ENCODE data around the gene CCNJL.

Gene CCNJL

GRCh38 chr5:160315968-160316367 lies 3.6 kb upstream of the CCNJL start:
- DNase-seq: peak in 1 of 2 donors; percentile 53
- Histone ChIP-seq H3K79me1 (ENCODE audit: low read length) (peaks cover 11% of the 10 kb centered on the region), H2BK12ac (ENCODE audit: low read length) (no peak overlapping the region), H3K23ac (ENCODE audit: low read length) (no peak overlapping the region), H2AFZ (ENCODE audit: insufficient read depth, low read length, poor library complexity) (no peak overlapping the region), H3K9me3 (ENCODE audit: insufficient read depth, low read depth, low read length) (peaks cover 2% of the 10 kb centered on the region), H3K79me2 (ENCODE audit: control insufficient read depth, insufficient read depth, low read length, poor library complexity) (peaks cover 4% of the 10 kb centered on the region), H3K4ac (ENCODE audit: low read depth, low read length) (no peak overlapping the region), H3K4me2 (ENCODE audit: low read length) (no peak overlapping the region), H3K14ac (ENCODE audit: low read length) (no peak overlapping the region), H3K18ac (ENCODE audit: low read length) (no peak overlapping the region), H2AK5ac (ENCODE audit: low read length) (no peak overlapping the region), H3K27ac (ENCODE audit: low read depth, low read length) (no peak overlapping the region), H2BK120ac (ENCODE audit: insufficient read depth, low read length, poor library complexity) (no peak overlapping the region), H3K4me3 (ENCODE audit: low read depth, low read length) (no peak overlapping the region), H3K27me3 (ENCODE audit: insufficient read depth, low read length) (peaks cover 8% of the 10 kb centered on the region), H4K8ac (ENCODE audit: low read depth, low read length) (no peak overlapping the region), H4K91ac (ENCODE audit: low read depth, low read length) (no peak overlapping the region), H3K9ac (ENCODE audit: low read length) (no peak overlapping the region), H4K12ac (ENCODE audit: low read depth, low read length) (no peak overlapping the region), H2BK5ac (ENCODE audit: low read depth, low read length, poor library complexity) (no peak overlapping the region), H3K4me1 (ENCODE audit: control insufficient read depth in 1 of 2, insufficient read depth in 2 of 2, low read length in 2 of 2) (peaks cover 1% of the 10 kb centered on the region in 2 experiments), H3K36me3 (ENCODE audit: control insufficient read depth in 1 of 2, insufficient read depth in 2 of 2, low read length in 2 of 2) (no peaks in the 10 kb centered on the region)
- no CpG with 5 or more reads among the region's 1 CpG for WGBS (ENCODE audit: extremely low coverage, insufficient coverage, insufficient read length)

- peaks cover 4 to 6% of the 10 kb centered on the region in 2 experiments for H3K36me3 ChIP-seq (ENCODE audit: control insufficient read depth in 1 of 2, insufficient read depth in 2 of 2, low read length in 2 of 2)
These were observed 780 bp upstream of the CCNJL start for GRCh38 chr5:160312960-160313727.

GRCh38 chr5:160311491-160312133 lies 752 bp downstream of the CCNJL start:
- peaks cover 8% of the 10 kb centered on the region for H3K27me3 ChIP-seq (ENCODE audit: insufficient read depth, low read length)
- peaks cover 2% of the 10 kb centered on the region for H3K9me3 ChIP-seq (ENCODE audit: insufficient read depth, low read depth, low read length)
- DNase-seq: no peak
- no peak overlapping the region for H2AK5ac ChIP-seq (ENCODE audit: low read length)
- peak overlapping the region; percentile 97 for H3K14ac ChIP-seq (ENCODE audit: low read length)
- H3K4ac ChIP-seq (ENCODE audit: low read depth, low read length): peak overlapping the region; percentile 38
- peak overlapping the region; percentile 48 for H4K8ac ChIP-seq (ENCODE audit: low read depth, low read length)
- peak overlapping the region; percentile 53 for H2BK120ac ChIP-seq (ENCODE audit: insufficient read depth, low read length, poor library complexity)
- no peak overlapping the region for H2BK12ac ChIP-seq (ENCODE audit: low read length)
- peaks cover 9% of the 10 kb centered on the region for H3K79me1 ChIP-seq (ENCODE audit: low read length)
- peak overlapping the region; percentile 22 for H3K27ac ChIP-seq (ENCODE audit: low read depth, low read length)
- peak overlapping the region; percentile 74 for H2AFZ ChIP-seq (ENCODE audit: insufficient read depth, low read length, poor library complexity)
- H3K4me2 ChIP-seq (ENCODE audit: low read length): peak overlapping the region; percentile 84
- H3K9ac ChIP-seq (ENCODE audit: low read length): peak overlapping the region; percentile 88
- H2BK5ac ChIP-seq (ENCODE audit: low read depth, low read length, poor library complexity): peak overlapping the region; percentile 58
- peak overlapping the region; percentile 93 for H4K91ac ChIP-seq (ENCODE audit: low read depth, low read length)
- peak overlapping the region; percentile 94 for H3K4me3 ChIP-seq (ENCODE audit: low read depth, low read length)
- H3K23ac ChIP-seq (ENCODE audit: low read length): no peak overlapping the region
- no peak overlapping the region for H4K12ac ChIP-seq (ENCODE audit: low read depth, low read length)
- WGBS (ENCODE audit: extremely low coverage, insufficient coverage, insufficient read length): no CpG with 5 or more reads among the region's 45 CpGs
- peaks cover 3% of the 10 kb centered on the region in 2 experiments for H3K4me1 ChIP-seq (ENCODE audit: control insufficient read depth in 1 of 2, insufficient read depth in 2 of 2, low read length in 2 of 2)
- H3K79me2 ChIP-seq (ENCODE audit: control insufficient read depth, insufficient read depth, low read length, poor library complexity): peaks cover 4% of the 10 kb centered on the region
- peaks cover 10 to 19% of the 10 kb centered on the region in 2 experiments for H3K36me3 ChIP-seq (ENCODE audit: control insufficient read depth in 1 of 2, insufficient read depth in 2 of 2, low read length in 2 of 2)
- peak overlapping the region; percentile 58 for H3K18ac ChIP-seq (ENCODE audit: low read length)

More at GRCh38 chr5:160312960-160313727, 780 bp upstream of the CCNJL start:
- no peak overlapping the region for H3K18ac ChIP-seq (ENCODE audit: low read length)
- no peak overlapping the region for H4K12ac ChIP-seq (ENCODE audit: low read depth, low read length)
- H3K9me3 ChIP-seq (ENCODE audit: insufficient read depth, low read depth, low read length): peaks cover 2% of the 10 kb centered on the region
- no peak overlapping the region for H3K14ac ChIP-seq (ENCODE audit: low read length)
- H2BK12ac ChIP-seq (ENCODE audit: low read length): no peak overlapping the region
- H3K9ac ChIP-seq (ENCODE audit: low read length): no peak overlapping the region
- H3K23ac ChIP-seq (ENCODE audit: low read length): no peak overlapping the region
- H3K27ac ChIP-seq (ENCODE audit: low read depth, low read length): no peak overlapping the region
- no peak overlapping the region for H4K8ac ChIP-seq (ENCODE audit: low read depth, low read length)
- DNase-seq: no peak
- no CpG with 5 or more reads among the region's 8 CpGs for WGBS (ENCODE audit: extremely low coverage, insufficient coverage, insufficient read length)
- H3K79me2 ChIP-seq (ENCODE audit: control insufficient read depth, insufficient read depth, low read length, poor library complexity): peaks cover 4% of the 10 kb centered on the region
- no peak overlapping the region for H2BK5ac ChIP-seq (ENCODE audit: low read depth, low read length, poor library complexity)
- no peak overlapping the region for H3K4me3 ChIP-seq (ENCODE audit: low read depth, low read length)
- peaks cover 8% of the 10 kb centered on the region for H3K27me3 ChIP-seq (ENCODE audit: insufficient read depth, low read length)
- H3K4ac ChIP-seq (ENCODE audit: low read depth, low read length): no peak overlapping the region
- H2BK120ac ChIP-seq (ENCODE audit: insufficient read depth, low read length, poor library complexity): peak overlapping the region; percentile 70
- peak overlapping the region; percentile 84 for H3K4me2 ChIP-seq (ENCODE audit: low read length)
- peak overlapping the region; percentile 75 for H4K91ac ChIP-seq (ENCODE audit: low read depth, low read length)
- H2AK5ac ChIP-seq (ENCODE audit: low read length): no peak overlapping the region
- peaks cover 9% of the 10 kb centered on the region for H3K79me1 ChIP-seq (ENCODE audit: low read length)
- H3K4me1 ChIP-seq (ENCODE audit: control insufficient read depth in 1 of 2, insufficient read depth in 2 of 2, low read length in 2 of 2): peaks cover 3% of the 10 kb centered on the region in 2 experiments
- H2AFZ ChIP-seq (ENCODE audit: insufficient read depth, low read length, poor library complexity): peak overlapping the region; percentile 57

GRCh38 chr5:160310552-160311295 lies 1.6 kb downstream of the CCNJL start:
- peaks cover 10 to 19% of the 10 kb centered on the region in 2 experiments for H3K36me3 ChIP-seq (ENCODE audit: control insufficient read depth in 1 of 2, insufficient read depth in 2 of 2, low read length in 2 of 2)
- H3K79me2 ChIP-seq (ENCODE audit: control insufficient read depth, insufficient read depth, low read length, poor library complexity): peaks cover 4% of the 10 kb centered on the region
- H4K8ac ChIP-seq (ENCODE audit: low read depth, low read length): no peak overlapping the region
- H2BK5ac ChIP-seq (ENCODE audit: low read depth, low read length, poor library complexity): no peak overlapping the region
- H2BK120ac ChIP-seq (ENCODE audit: insufficient read depth, low read length, poor library complexity): no peak overlapping the region
- peaks cover 2% of the 10 kb centered on the region for H3K9me3 ChIP-seq (ENCODE audit: insufficient read depth, low read depth, low read length)
- no peak overlapping the region for H3K4me3 ChIP-seq (ENCODE audit: low read depth, low read length)
- no peak overlapping the region for H2AK5ac ChIP-seq (ENCODE audit: low read length)
- H3K14ac ChIP-seq (ENCODE audit: low read length): no peak overlapping the region
- no peak for DNase-seq
- peak overlapping the region; percentile 33 for H3K4me2 ChIP-seq (ENCODE audit: low read length)
- H3K79me1 ChIP-seq (ENCODE audit: low read length): peaks cover 9% of the 10 kb centered on the region
- H3K9ac ChIP-seq (ENCODE audit: low read length): no peak overlapping the region
- no peak overlapping the region for H3K18ac ChIP-seq (ENCODE audit: low read length)
- peaks cover 3% of the 10 kb centered on the region in 2 experiments for H3K4me1 ChIP-seq (ENCODE audit: control insufficient read depth in 1 of 2, insufficient read depth in 2 of 2, low read length in 2 of 2)
- H4K12ac ChIP-seq (ENCODE audit: low read depth, low read length): no peak overlapping the region
- no peak overlapping the region for H2AFZ ChIP-seq (ENCODE audit: insufficient read depth, low read length, poor library complexity)
- H2BK12ac ChIP-seq (ENCODE audit: low read length): no peak overlapping the region
- H3K23ac ChIP-seq (ENCODE audit: low read length): no peak overlapping the region
- H3K4ac ChIP-seq (ENCODE audit: low read depth, low read length): no peak overlapping the region
- no CpG with 5 or more reads among the region's 4 CpGs for WGBS (ENCODE audit: extremely low coverage, insufficient coverage, insufficient read length)
- H3K27me3 ChIP-seq (ENCODE audit: insufficient read depth, low read length): peaks cover 8% of the 10 kb centered on the region
- H3K27ac ChIP-seq (ENCODE audit: low read depth, low read length): no peak overlapping the region
- H4K91ac ChIP-seq (ENCODE audit: low read depth, low read length): no peak overlapping the region
